ENCODE results near the gene SREBF1. TPM values are rescaled to one million over a fixed set of nuclear protein-coding genes. Genes with fewer than 3 reads are reported as not detected.
A peak's percentile ranks its signal among the peaks of the same experiment; 100 is the strongest.

Gene SREBF1
- total RNA-seq, 1 donor from 2014 or later: 187 TPM

DNA sequence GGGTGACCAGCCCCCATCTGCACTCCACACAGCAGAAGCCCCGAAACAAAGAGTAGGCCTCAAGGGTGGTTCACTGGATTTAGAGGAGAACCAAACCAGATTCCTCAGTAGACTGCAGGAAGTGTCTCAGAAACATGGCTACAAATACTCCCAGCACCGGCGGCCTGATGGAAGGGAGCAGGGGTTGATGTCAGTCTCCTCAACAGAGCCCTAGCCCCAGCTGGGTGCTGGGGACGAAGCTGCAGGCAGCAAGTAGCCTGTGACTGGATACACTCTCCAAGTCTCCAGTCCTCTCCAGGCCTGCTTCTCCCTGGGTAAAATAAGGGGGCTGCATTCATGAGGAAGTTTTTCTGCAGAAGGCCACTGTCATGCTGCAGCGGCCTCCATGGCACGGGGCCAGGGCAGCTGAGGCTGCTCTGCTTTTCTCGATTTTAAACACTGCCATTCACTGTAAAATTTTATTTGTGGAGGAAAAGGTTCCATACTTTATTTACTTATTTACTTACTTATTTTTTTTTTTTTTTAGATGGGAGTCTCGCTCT lies 36.7 kb upstream of the SREBF1 start:
- DNase-seq (ENCODE audit: low spot score in 2 of 2, unreplicated experiment in 2 of 2): no peak
- no peaks in the 10 kb centered on the region for H3K27me3 Mint-ChIP-seq (ENCODE audit: low read depth)
- H3K36me3 Mint-ChIP-seq: peaks cover 12% of the 10 kb centered on the region
- no peaks in the 10 kb centered on the region for H3K9me3 Mint-ChIP-seq
- no peak overlapping the region for H3K4me3 Mint-ChIP-seq
- peaks cover 49% of the 10 kb centered on the region for H3K4me1 Mint-ChIP-seq
- TF ChIP-seq, protein P1, sequence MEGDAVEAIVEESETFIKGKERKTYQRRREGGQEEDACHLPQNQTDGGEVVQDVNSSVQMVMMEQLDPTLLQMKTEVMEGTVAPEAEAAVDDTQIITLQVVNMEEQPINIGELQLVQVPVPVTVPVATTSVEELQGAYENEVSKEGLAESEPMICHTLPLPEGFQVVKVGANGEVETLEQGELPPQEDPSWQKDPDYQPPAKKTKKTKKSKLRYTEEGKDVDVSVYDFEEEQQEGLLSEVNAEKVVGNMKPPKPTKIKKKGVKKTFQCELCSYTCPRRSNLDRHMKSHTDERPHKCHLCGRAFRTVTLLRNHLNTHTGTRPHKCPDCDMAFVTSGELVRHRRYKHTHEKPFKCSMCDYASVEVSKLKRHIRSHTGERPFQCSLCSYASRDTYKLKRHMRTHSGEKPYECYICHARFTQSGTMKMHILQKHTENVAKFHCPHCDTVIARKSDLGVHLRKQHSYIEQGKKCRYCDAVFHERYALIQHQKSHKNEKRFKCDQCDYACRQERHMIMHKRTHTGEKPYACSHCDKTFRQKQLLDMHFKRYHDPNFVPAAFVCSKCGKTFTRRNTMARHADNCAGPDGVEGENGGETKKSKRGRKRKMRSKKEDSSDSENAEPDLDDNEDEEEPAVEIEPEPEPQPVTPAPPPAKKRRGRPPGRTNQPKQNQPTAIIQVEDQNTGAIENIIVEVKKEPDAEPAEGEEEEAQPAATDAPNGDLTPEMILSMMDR (IDR thresholded peaks at IDR 0.05; ENCODE audit: unreplicated experiment): no peak
- H3K27ac Mint-ChIP-seq: peak overlapping the region; percentile 37

DNA sequence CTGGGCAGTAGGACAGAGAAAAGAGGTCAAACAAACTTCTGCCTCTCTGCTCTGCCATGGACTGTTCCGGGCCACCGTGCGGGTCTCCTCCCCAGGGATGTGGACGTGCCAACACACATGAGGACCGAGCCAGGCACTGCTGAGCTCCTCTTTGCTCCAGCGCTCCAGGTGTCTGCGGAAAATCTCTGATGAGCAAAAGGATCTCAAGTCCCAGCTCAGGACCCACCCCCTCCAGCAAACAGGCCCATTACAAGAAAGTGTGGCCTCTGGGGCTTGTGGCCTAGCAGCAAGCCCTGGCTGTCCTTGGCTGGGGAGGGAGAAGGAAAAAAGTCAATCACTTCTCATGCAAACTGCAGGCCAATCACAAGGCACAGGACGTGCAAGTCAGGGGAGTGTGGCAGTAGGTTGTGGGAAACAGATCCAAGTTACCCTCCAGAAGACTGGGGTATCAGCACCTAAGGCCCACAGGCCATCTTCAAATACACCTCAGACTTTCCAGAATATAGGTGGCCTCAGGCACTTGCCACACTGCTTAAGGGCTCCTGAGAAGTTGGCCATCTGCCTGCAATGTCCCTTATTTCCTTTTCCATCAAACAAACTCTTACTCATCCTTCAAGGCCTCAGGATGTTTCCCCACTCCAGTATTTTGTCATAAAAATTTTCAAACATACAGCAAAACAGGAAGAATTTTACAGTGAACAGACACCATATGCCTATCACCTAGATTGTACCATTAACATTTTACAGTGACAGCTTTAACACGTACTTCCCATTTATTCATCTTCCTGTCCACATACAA lies 36.0 kb upstream of the SREBF1 start:
- peaks cover 12% of the 10 kb centered on the region for H3K36me3 Mint-ChIP-seq
- TF ChIP-seq, protein P1 (IDR thresholded peaks at IDR 0.05; ENCODE audit: unreplicated experiment): no peak
- no peak overlapping the region for H3K4me3 Mint-ChIP-seq
- no peak for DNase-seq (ENCODE audit: low spot score in 2 of 2, unreplicated experiment in 2 of 2)
- H3K4me1 Mint-ChIP-seq: peaks cover 48% of the 10 kb centered on the region
- H3K27me3 Mint-ChIP-seq (ENCODE audit: low read depth): no peaks in the 10 kb centered on the region
- H3K27ac Mint-ChIP-seq: peak overlapping the region; percentile 37
- H3K9me3 Mint-ChIP-seq: no peaks in the 10 kb centered on the region

GRCh38 chr17:17871913-17872312 lies 35.1 kb upstream of the SREBF1 start:
- Mint-ChIP-seq H3K27ac (peak overlapping the region; percentile 27), H3K4me1 (peaks cover 45% of the 10 kb centered on the region), H3K36me3 (peaks cover 16% of the 10 kb centered on the region), H3K4me3 (no peak overlapping the region), H3K9me3 (no peaks in the 10 kb centered on the region), H3K27me3 (ENCODE audit: low read depth) (no peaks in the 10 kb centered on the region)
- no peak for DNase-seq (ENCODE audit: low spot score in 2 of 2, unreplicated experiment in 2 of 2)
- TF ChIP-seq, protein P1 (IDR thresholded peaks at IDR 0.05; ENCODE audit: unreplicated experiment): no peak

DNA sequence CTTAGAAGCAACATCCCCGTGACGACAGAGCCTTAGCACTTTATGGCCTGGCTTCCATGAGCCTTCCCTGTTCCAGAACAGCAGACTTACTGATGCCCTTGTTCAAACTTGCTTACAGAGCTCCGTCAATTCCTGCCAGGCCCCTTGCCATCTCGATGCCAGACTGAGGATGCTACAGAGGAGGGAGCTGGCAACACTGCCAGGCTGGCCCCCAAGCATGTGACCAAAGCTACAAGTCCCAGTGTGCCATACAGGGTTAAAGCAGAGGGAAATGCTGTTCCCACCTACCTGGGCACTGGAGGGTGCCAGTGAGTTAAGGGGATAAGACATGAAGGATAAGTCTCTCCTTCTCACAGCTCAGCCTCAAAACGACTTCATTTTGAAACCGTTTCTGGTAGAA lies 33.5 kb upstream of the SREBF1 start:
- Mint-ChIP-seq H3K4me1 (peaks cover 28% of the 10 kb centered on the region), H3K4me3 (no peak overlapping the region), H3K27me3 (ENCODE audit: low read depth) (no peaks in the 10 kb centered on the region), H3K36me3 (peaks cover 8% of the 10 kb centered on the region), H3K27ac (peak overlapping the region; percentile 39), H3K9me3 (no peaks in the 10 kb centered on the region)
- no peak for DNase-seq (ENCODE audit: low spot score in 2 of 2, unreplicated experiment in 2 of 2)
- TF ChIP-seq, protein P1 (IDR thresholded peaks at IDR 0.05; ENCODE audit: unreplicated experiment): no peak

DNA sequence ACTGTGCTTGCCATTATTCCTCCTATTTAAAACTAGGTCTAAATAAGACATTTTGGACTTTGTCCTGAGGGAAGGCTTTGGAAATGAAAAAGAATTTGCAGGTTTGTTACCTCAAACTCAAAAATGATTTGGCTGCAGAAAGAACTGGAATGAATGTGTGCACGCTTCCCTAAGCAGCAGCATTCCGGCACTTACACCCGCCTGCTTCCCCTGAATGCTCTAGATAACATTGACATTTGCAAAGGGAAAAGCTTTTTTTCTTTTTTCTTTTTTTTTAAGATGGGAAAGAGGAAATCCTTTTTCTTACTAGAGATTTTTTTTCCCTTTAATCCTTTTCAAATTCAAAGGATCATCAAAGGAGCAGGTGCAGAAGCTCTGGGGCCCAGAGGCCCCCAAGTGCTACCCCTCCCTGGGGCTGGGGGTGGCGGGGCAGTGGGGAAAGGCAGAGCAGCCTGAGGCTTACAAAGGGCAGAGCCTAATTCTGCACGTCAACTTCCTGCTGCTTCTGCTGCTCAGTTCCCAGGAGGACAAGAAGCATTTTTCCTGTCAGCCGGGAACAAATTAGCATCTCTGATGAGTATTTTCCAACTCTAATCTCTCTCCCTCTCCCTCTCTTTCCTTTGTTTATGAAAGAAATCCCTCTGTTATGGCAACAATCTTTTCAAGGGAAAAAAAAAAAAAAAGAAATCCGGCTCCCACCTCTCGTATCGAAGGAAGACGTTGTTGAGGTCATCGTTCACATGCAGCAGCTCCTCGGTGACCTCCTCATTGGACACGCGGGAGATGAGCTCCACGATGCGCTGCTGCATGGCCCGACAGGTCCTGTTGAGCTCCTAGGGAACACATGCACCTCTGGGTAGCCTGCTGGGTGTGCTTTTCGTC lies 32.1 kb upstream of the SREBF1 start:
- Mint-ChIP-seq H3K36me3 (peaks cover 8% of the 10 kb centered on the region), H3K27ac (peak overlapping the region; percentile 96), H3K4me3 (peak overlapping the region; percentile 34), H3K27me3 (ENCODE audit: low read depth) (no peaks in the 10 kb centered on the region), H3K4me1 (peaks cover 28% of the 10 kb centered on the region), H3K9me3 (no peaks in the 10 kb centered on the region)
- no peak for DNase-seq (ENCODE audit: low spot score in 2 of 2, unreplicated experiment in 2 of 2)
- TF ChIP-seq, protein P1 (IDR thresholded peaks at IDR 0.05; ENCODE audit: unreplicated experiment): no peak
